G401 (cell line): ENCODE measurements around the gene ACOXL. TPM values are rescaled to one million over a fixed set of nuclear protein-coding genes. Genes with fewer than 3 reads are reported as not detected.

Experiments used
- DNase-seq: peaks from one replicate; pipeline ENCODE4 v3.0.0-alpha.2; 2015; ENCODE audit warnings: low spot score
- in situ Hi-C: cut with HindIII; loops from 2 replicates; pipeline ENCODE4 v1.10.0; 2016; ENCODE audit warnings: low sequenced_read_pairs, mixed read lengths
- total RNA-seq: library from RNA; depleted of rRNA; stranded (reverse); fragments of >200 nt; shearing (Covaris generic); gene quantifications from 2 replicates; pipeline ENCODE4 v1.2.3, GENCODE V29; 2014

Gene ACOXL
- total RNA-seq, 1 experiment from 2014 or later: not detected

- in situ Hi-C loops: no loop called here
- DNase-seq: no peak
Observed at GRCh38 chr2:110784047-110784631, 51.8 kb downstream of the ACOXL start.

- in situ Hi-C loops: no loop called here
Observed at GRCh38 chr2:110785439-110785838, 53.1 kb downstream of the ACOXL start.

GRCh38 chr2:110788976-110789375 is 56.6 kb downstream of the ACOXL start:
- in situ Hi-C loops: no loop called here

More at GRCh38 chr2:110785439-110785838, 53.1 kb downstream of the ACOXL start:
- no peak for DNase-seq

GRCh38 chr2:110789706-110790105 is 57.3 kb downstream of the ACOXL start:
- in situ Hi-C loops: no loop called here
- no peak for DNase-seq

More at GRCh38 chr2:110788976-110789375, 56.6 kb downstream of the ACOXL start:
- no peak for DNase-seq

GRCh38 chr2:110790907-110791306 is 58.5 kb downstream of the ACOXL start:
- in situ Hi-C loops: no loop called here
- DNase-seq: no peak

- in situ Hi-C loops: no loop called here
- no peak for DNase-seq
Observed at GRCh38 chr2:110791435-110791834, 59.1 kb downstream of the ACOXL start.

- in situ Hi-C loops: no loop called here
Observed at GRCh38 chr2:110793034-110793433, 60.7 kb downstream of the ACOXL start.

GRCh38 chr2:110794390-110794789 is 62.0 kb downstream of the ACOXL start:
- DNase-seq: no peak
- in situ Hi-C loops: no loop called here

More at GRCh38 chr2:110793034-110793433, 60.7 kb downstream of the ACOXL start:
- no peak for DNase-seq

- no peak for DNase-seq
- in situ Hi-C loops: no loop called here
Observed at GRCh38 chr2:110794951-110795350, 62.6 kb downstream of the ACOXL start.

- no peak for DNase-seq
- in situ Hi-C loops: no loop called here
Observed at GRCh38 chr2:110796716-110797301, 64.4 kb downstream of the ACOXL start.

GRCh38 chr2:110799376-110799775 is 67.0 kb downstream of the ACOXL start:
- no peak for DNase-seq
- in situ Hi-C loops: no loop called here

- in situ Hi-C loops: no loop called here
- no peak for DNase-seq
Observed at GRCh38 chr2:110800611-110801402, 68.4 kb downstream of the ACOXL start.

GRCh38 chr2:110802208-110802932 is 70.0 kb downstream of the ACOXL start:
- DNase-seq: no peak
- in situ Hi-C loops: no loop called here

- no peak for DNase-seq
- in situ Hi-C loops: no loop called here
Observed at GRCh38 chr2:110804433-110804832, 72.1 kb downstream of the ACOXL start.

GRCh38 chr2:110804915-110805314 is 72.5 kb downstream of the ACOXL start:
- in situ Hi-C loops: no loop called here
- no peak for DNase-seq

- in situ Hi-C loops: no loop called here
- no peak for DNase-seq
Observed at GRCh38 chr2:110805894-110806452, 73.6 kb downstream of the ACOXL start.

- peak; percentile 73 for DNase-seq
- in situ Hi-C loops: no loop called here
Observed at GRCh38 chr2:110807522-110807921, 75.1 kb downstream of the ACOXL start.

GRCh38 chr2:110810404-110810803 is 78.0 kb downstream of the ACOXL start:
- in situ Hi-C loops: no loop called here
- DNase-seq: no peak
